Measurements from ENCODE around the gene MEX3A.
A peak's percentile ranks its signal among the peaks of the same experiment; 100 is the strongest.

MEX3A gene

GRCh38 chr1:156065871-156066270 is 16.4 kb downstream of the MEX3A start:
- no peak overlapping the region for H3K4me3 ChIP-seq (ENCODE audit: low read depth, low read length)
- no peaks in the 10 kb centered on the region for H3K36me3 ChIP-seq (ENCODE audit: insufficient read depth, low read length)
- no peaks in the 10 kb centered on the region for H3K79me2 ChIP-seq (ENCODE audit: control insufficient read depth, insufficient read depth, low read length, unreplicated experiment)
- no peak overlapping the region for H3K27ac ChIP-seq (ENCODE audit: low read depth, low read length)
- H2AFZ ChIP-seq (ENCODE audit: low read length, unreplicated experiment) = no peak overlapping the region
- H3K4me1 ChIP-seq (ENCODE audit: control insufficient read depth, insufficient read depth, low read length, unreplicated experiment) = no peaks in the 10 kb centered on the region
- H3K27me3 ChIP-seq (ENCODE audit: insufficient read depth, low read length) = no peaks in the 10 kb centered on the region

- Histone ChIP-seq H3K4me1 (ENCODE audit: control insufficient read depth, insufficient read depth, low read length, unreplicated experiment) (no peaks in the 10 kb centered on the region), H3K4me3 (ENCODE audit: low read depth, low read length) (no peak overlapping the region), H3K36me3 (ENCODE audit: insufficient read depth, low read length) (no peaks in the 10 kb centered on the region), H2AFZ (ENCODE audit: low read length, unreplicated experiment) (no peak overlapping the region), H3K27ac (ENCODE audit: low read depth, low read length) (no peak overlapping the region), H3K27me3 (ENCODE audit: insufficient read depth, low read length) (no peaks in the 10 kb centered on the region), H3K79me2 (ENCODE audit: control insufficient read depth, insufficient read depth, low read length, unreplicated experiment) (no peaks in the 10 kb centered on the region)
These were observed 17.1 kb downstream of the MEX3A start for GRCh38 chr1:156065212-156065611.

- no peak overlapping the region for H3K4me3 ChIP-seq (ENCODE audit: low read depth, low read length)
- no peak overlapping the region for H3K27ac ChIP-seq (ENCODE audit: low read depth, low read length)
- H3K4me1 ChIP-seq (ENCODE audit: control insufficient read depth, insufficient read depth, low read length, unreplicated experiment) = no peaks in the 10 kb centered on the region
- H2AFZ ChIP-seq (ENCODE audit: low read length, unreplicated experiment) = no peak overlapping the region
- H3K79me2 ChIP-seq (ENCODE audit: control insufficient read depth, insufficient read depth, low read length, unreplicated experiment) = no peaks in the 10 kb centered on the region
- no peaks in the 10 kb centered on the region for H3K27me3 ChIP-seq (ENCODE audit: insufficient read depth, low read length)
- no peaks in the 10 kb centered on the region for H3K36me3 ChIP-seq (ENCODE audit: insufficient read depth, low read length)
These were observed 17.6 kb downstream of the MEX3A start for GRCh38 chr1:156064615-156065014.

- Histone ChIP-seq H3K36me3 (ENCODE audit: insufficient read depth, low read length) (no peaks in the 10 kb centered on the region), H3K27ac (ENCODE audit: low read depth, low read length) (no peak overlapping the region), H3K4me1 (ENCODE audit: control insufficient read depth, insufficient read depth, low read length, unreplicated experiment) (no peaks in the 10 kb centered on the region), H3K27me3 (ENCODE audit: insufficient read depth, low read length) (no peaks in the 10 kb centered on the region), H3K4me3 (ENCODE audit: low read depth, low read length) (no peak overlapping the region), H3K79me2 (ENCODE audit: control insufficient read depth, insufficient read depth, low read length, unreplicated experiment) (no peaks in the 10 kb centered on the region), H2AFZ (ENCODE audit: low read length, unreplicated experiment) (no peak overlapping the region)
These were observed 18.3 kb downstream of the MEX3A start for GRCh38 chr1:156063997-156064285.

GRCh38 chr1:156062189-156062588 is 20.1 kb downstream of the MEX3A start:
- Histone ChIP-seq H3K27ac (ENCODE audit: low read depth, low read length) (no peak overlapping the region), H2AFZ (ENCODE audit: low read length, unreplicated experiment) (no peak overlapping the region), H3K36me3 (ENCODE audit: insufficient read depth, low read length) (no peaks in the 10 kb centered on the region), H3K4me3 (ENCODE audit: low read depth, low read length) (no peak overlapping the region), H3K27me3 (ENCODE audit: insufficient read depth, low read length) (no peaks in the 10 kb centered on the region), H3K4me1 (ENCODE audit: control insufficient read depth, insufficient read depth, low read length, unreplicated experiment) (no peaks in the 10 kb centered on the region), H3K79me2 (ENCODE audit: control insufficient read depth, insufficient read depth, low read length, unreplicated experiment) (no peaks in the 10 kb centered on the region)

- no peak within 1 kb of the TSS for H3K4me3 ChIP-seq (ENCODE audit: low read depth, low read length)
- H3K27ac ChIP-seq (ENCODE audit: low read depth, low read length) = no peak within 1 kb of the TSS
- no peaks in the 10 kb centered on the region for H3K36me3 ChIP-seq (ENCODE audit: insufficient read depth, low read length)
- H3K27me3 ChIP-seq (ENCODE audit: insufficient read depth, low read length) = no peaks in the 10 kb centered on the region
- peaks cover 3% of the 10 kb centered on the region for H3K79me2 ChIP-seq (ENCODE audit: control insufficient read depth, insufficient read depth, low read length, unreplicated experiment)
- no peak within 1 kb of the TSS for H2AFZ ChIP-seq (ENCODE audit: low read length, unreplicated experiment)
- no peaks in the 10 kb centered on the region for H3K4me1 ChIP-seq (ENCODE audit: control insufficient read depth, insufficient read depth, low read length, unreplicated experiment)
These were observed 21.2 kb downstream of the MEX3A start, which contains the start of gene RAB25 for GRCh38 chr1:156060937-156061636. TSS of gene RAB25 (plus strand) at chr1:156061160. CDS start at chr1:156061401, 241 bp downstream.

GRCh38 chr1:156056326-156056849 is 25.9 kb downstream of the MEX3A start:
- Histone ChIP-seq H3K27ac (ENCODE audit: low read depth, low read length) (no peak overlapping the region), H3K79me2 (ENCODE audit: control insufficient read depth, insufficient read depth, low read length, unreplicated experiment) (peaks cover 22% of the 10 kb centered on the region), H3K36me3 (ENCODE audit: insufficient read depth, low read length) (no peaks in the 10 kb centered on the region), H3K27me3 (ENCODE audit: insufficient read depth, low read length) (no peaks in the 10 kb centered on the region), H2AFZ (ENCODE audit: low read length, unreplicated experiment) (no peak overlapping the region), H3K4me3 (ENCODE audit: low read depth, low read length) (no peak overlapping the region; the same call in 1 of the 2 replicates), H3K4me1 (ENCODE audit: control insufficient read depth, insufficient read depth, low read length, unreplicated experiment) (peaks cover 7% of the 10 kb centered on the region)

GRCh38 chr1:156055281-156056048 is 26.8 kb downstream of the MEX3A start:
- H2AFZ ChIP-seq (ENCODE audit: low read length, unreplicated experiment) = peak overlapping the region; percentile 61
- peaks cover 22% of the 10 kb centered on the region for H3K79me2 ChIP-seq (ENCODE audit: control insufficient read depth, insufficient read depth, low read length, unreplicated experiment)
- peak overlapping the region; percentile 92 for H3K4me3 ChIP-seq (ENCODE audit: low read depth, low read length)
- H3K27ac ChIP-seq (ENCODE audit: low read depth, low read length) = no peak overlapping the region
- no peaks in the 10 kb centered on the region for H3K27me3 ChIP-seq (ENCODE audit: insufficient read depth, low read length)
- no peaks in the 10 kb centered on the region for H3K36me3 ChIP-seq (ENCODE audit: insufficient read depth, low read length)
- peaks cover 7% of the 10 kb centered on the region for H3K4me1 ChIP-seq (ENCODE audit: control insufficient read depth, insufficient read depth, low read length, unreplicated experiment)

GRCh38 chr1:156054500-156055280 is 27.6 kb downstream of the MEX3A start, which contains the start of gene LAMTOR2:
TSS of gene LAMTOR2 (plus strand) at chr1:156054782. CDS start at chr1:156054890, 108 bp downstream.
- Histone ChIP-seq H2AFZ (ENCODE audit: low read length, unreplicated experiment) (peak within 1 kb of the TSS; percentile 74), H3K4me3 (ENCODE audit: low read depth, low read length) (peak within 1 kb of the TSS; percentile 92), H3K27ac (ENCODE audit: low read depth, low read length) (peak within 1 kb of the TSS; percentile 89), H3K27me3 (ENCODE audit: insufficient read depth, low read length) (no peaks in the 10 kb centered on the region), H3K79me2 (ENCODE audit: control insufficient read depth, insufficient read depth, low read length, unreplicated experiment) (peaks cover 22% of the 10 kb centered on the region), H3K4me1 (ENCODE audit: control insufficient read depth, insufficient read depth, low read length, unreplicated experiment) (peaks cover 7% of the 10 kb centered on the region), H3K36me3 (ENCODE audit: insufficient read depth, low read length) (peaks cover 7% of the 10 kb centered on the region; the same call in 1 of the 2 replicates)

GRCh38 chr1:156053768-156054499 is 28.3 kb downstream of the MEX3A start, which contains the start of gene UBQLN4:
TSS of gene UBQLN4 (minus strand) at chr1:156053798. CDS start at chr1:156053701, 97 bp downstream.
- Histone ChIP-seq H3K27ac (ENCODE audit: low read depth, low read length) (peak within 1 kb of the TSS; percentile 89), H3K36me3 (ENCODE audit: insufficient read depth, low read length) (peaks cover 9% of the 10 kb centered on the region; the same call in 1 of the 2 replicates), H3K4me3 (ENCODE audit: low read depth, low read length) (peak within 1 kb of the TSS; percentile 92), H3K4me1 (ENCODE audit: control insufficient read depth, insufficient read depth, low read length, unreplicated experiment) (peaks cover 7% of the 10 kb centered on the region), H3K79me2 (ENCODE audit: control insufficient read depth, insufficient read depth, low read length, unreplicated experiment) (peaks cover 22% of the 10 kb centered on the region), H3K27me3 (ENCODE audit: insufficient read depth, low read length) (no peaks in the 10 kb centered on the region), H2AFZ (ENCODE audit: low read length, unreplicated experiment) (peak within 1 kb of the TSS; percentile 84)

Data from ACC112 (cell line).